K562 (cell line): Measurements from ENCODE around the gene PTGES3L. TPM values are rescaled to one million over a fixed set of nuclear protein-coding genes. Genes with fewer than 3 reads are reported as not detected.
A peak's percentile ranks its signal among the peaks of the same experiment; 100 is the strongest.

Experiments
- ARNT ChIP-seq, 2 experiments: fragments of 450-650 bp; IDR thresholded peaks; 2 replicates each; pipeline ENCODE4 v1.6.1; 2016; ENCODE audit warnings: mild to moderate bottlenecking in 1 of 2
- CSDE1 ChIP-seq, 2 experiments: fragments of 450-650 bp; IDR thresholded peaks; 2 replicates each; pipeline ENCODE4 v1.6.1; 2016; ENCODE audit warnings: mild to moderate bottlenecking in 1 of 2
- CTBP1 ChIP-seq: fragments of 450-650 bp; IDR thresholded peaks from 2 replicates; pipeline ENCODE4 v1.6.1; 2016; ENCODE audit warnings: borderline replicate concordance
- E2F3 ChIP-seq: fragments of 250-450 bp; sonication (Bioruptor Pico); IDR thresholded peaks from 2 replicates; pipeline ENCODE4 v1.4.0; 2020; ENCODE audit warnings: mild to moderate bottlenecking
- HSF4 ChIP-seq: fragments of 250-450 bp; sonication (Bioruptor Pico); IDR thresholded peaks from 2 replicates; pipeline ENCODE4 v2.1.2; 2022; ENCODE audit warnings: mild to moderate bottlenecking, moderate library complexity, borderline replicate concordance
- KLF16 ChIP-seq: IDR thresholded peaks from 2 replicates; pipeline ENCODE4 v1.6.1; 2016; ENCODE audit warnings: antibody characterized with exemption
- MXI1 ChIP-seq: IDR thresholded peaks from 2 replicates; pipeline ENCODE4 v1.6.1; 2011; ENCODE audit warnings: low read depth, mild to moderate bottlenecking, improper control_type of control experiment, low read length
- NCOA1 ChIP-seq: fragments of 450-650 bp; IDR thresholded peaks from 2 replicates; pipeline ENCODE4 v1.6.1; 2016; ENCODE audit warnings: low read depth
- RAD21 ChIP-seq, 2 experiments: fragments of 250-450 bp in 1 of 2; fragments of 450-650 bp in 1 of 2; sonication (Bioruptor Pico) in 1 of 2; formaldehyde crosslinking in 1 of 2; IDR thresholded peaks in 1 of 2; conservative IDR thresholded peaks in 1 of 2; 2 replicates each; pipeline versions ENCODE4 v1.4.0 to v1.8.0; 2020 to 2022; ENCODE audit warnings: mild to moderate bottlenecking in 2 of 2, moderate library complexity in 1 of 2
- RBFOX2 ChIP-seq: fragments of 200-400 bp; formaldehyde crosslinking; IDR thresholded peaks from 2 replicates; pipeline ENCODE4 v1.6.1; 2017; ENCODE audit warnings: low read depth, mild to moderate bottlenecking, low read length, moderate library complexity
- RCOR1 ChIP-seq, 2 experiments: IDR thresholded peaks; 2 replicates each; pipeline ENCODE4 v1.6.1; 2012; ENCODE audit warnings: low read depth in 2 of 2, low read length in 2 of 2, borderline replicate concordance in 1 of 2, improper control_type of control experiment in 1 of 2
- SMARCA5 ChIP-seq: fragments of 450-650 bp; IDR thresholded peaks from 2 replicates; pipeline ENCODE4 v1.6.1; 2016
- STAG1 ChIP-seq: sonication (generic); formaldehyde crosslinking; IDR thresholded peaks from 2 replicates; pipeline ENCODE4 v1.5.0; 2020; ENCODE audit warnings: missing genetic modification reagents, borderline replicate concordance
- TBP ChIP-seq: optimal IDR thresholded peaks from 2 replicates; pipeline ENCODE3; 2011; ENCODE audit warnings: low read depth, low read length, improper control_type of control experiment
- ZNF274 ChIP-seq: IDR thresholded peaks from 2 replicates; pipeline ENCODE4 v1.6.1; 2011; ENCODE audit warnings: low read depth, mild to moderate bottlenecking, low read length, moderate library complexity, borderline replicate concordance
- ZNF354B ChIP-seq: fragments of 250-450 bp; sonication (Bioruptor Pico); IDR thresholded peaks from 2 replicates; pipeline ENCODE4 v1.4.0; 2020
- ZNF445 ChIP-seq: fragments of 250-450 bp; sonication (Bioruptor Pico); IDR thresholded peaks from 2 replicates; pipeline ENCODE4 v1.4.0; 2020; ENCODE audit warnings: low read depth, mild to moderate bottlenecking, moderate library complexity
- polyA plus RNA-seq, 8 experiments: library from polyadenylated mRNA; depleted of rRNA in 4 of 8; stranded (reverse) in 5 of 8; unstranded in 3 of 8; fragments of >200 nt; fragmentation: Nextera tagmentation in 2 of 8; fragmentation: Illumina TruSeq in 1 of 8; extraction: Ambion mirVana in 2 of 8; extraction: Trizol in 1 of 8; gene quantifications; 2 replicates each; pipeline versions ENCODE4 v1.2.1 to v1.2.3, GENCODE V29; 2011 to 2014; ENCODE audit warnings: inconsistent platforms in 1 of 8, missing spikeins in 1 of 8
- total RNA-seq, 7 experiments: library from RNA; depleted of rRNA in 6 of 7; stranded (reverse); fragments of >200 nt in 6 of 7; fragmentation: Illumina TruSeq in 2 of 7; extraction: Trizol in 2 of 7; gene quantifications; 2 replicates each; pipeline versions ENCODE4 v1.2.1 to v1.2.3, GENCODE V29; 2011 to 2021; ENCODE audit warnings: low replicate concordance in 1 of 7
- TF ChIP-seq, protein P1 (sequence below): fragments of 450-650 bp; formaldehyde crosslinking; IDR thresholded peaks from 2 replicates; pipeline ENCODE4 v1.4.0; 2020; ENCODE audit warnings: mild to moderate bottlenecking, moderate library complexity
- TF ChIP-seq, protein P2 (sequence below), 2 experiments: fragments of 450-650 bp in 1 of 2; IDR thresholded peaks; 2 replicates each; pipeline ENCODE4 v1.6.1; 2011 to 2017; ENCODE audit warnings: low read depth in 2 of 2, antibody characterized with exemption in 1 of 2, borderline replicate concordance in 1 of 2, low read length in 1 of 2, mild to moderate bottlenecking in 1 of 2, mixed read lengths in 1 of 2; ENCODE audit not compliant: control insufficient read depth in 1 of 2
- TF ChIP-seq, protein P3 (sequence below), 2 experiments: fragments of 450-650 bp; conservative IDR thresholded peaks; 2 replicates each; pipeline ENCODE4 v1.6.1; 2017; ENCODE audit warnings: mild to moderate bottlenecking in 2 of 2, moderate library complexity in 2 of 2
- TF ChIP-seq, protein P4 (sequence below): fragments of 450-650 bp; IDR thresholded peaks from 2 replicates; pipeline ENCODE4 v1.6.1; 2016; ENCODE audit warnings: low read depth, mild to moderate bottlenecking, moderate library complexity

PTGES3L gene
- total and polyA plus RNA-seq, 9 of the 15 experiments (the other 6 are each of a cell fraction or from before 2014, with no cell fraction given), result 6.0 to 16.0 (median 9.6) TPM

DNA sequence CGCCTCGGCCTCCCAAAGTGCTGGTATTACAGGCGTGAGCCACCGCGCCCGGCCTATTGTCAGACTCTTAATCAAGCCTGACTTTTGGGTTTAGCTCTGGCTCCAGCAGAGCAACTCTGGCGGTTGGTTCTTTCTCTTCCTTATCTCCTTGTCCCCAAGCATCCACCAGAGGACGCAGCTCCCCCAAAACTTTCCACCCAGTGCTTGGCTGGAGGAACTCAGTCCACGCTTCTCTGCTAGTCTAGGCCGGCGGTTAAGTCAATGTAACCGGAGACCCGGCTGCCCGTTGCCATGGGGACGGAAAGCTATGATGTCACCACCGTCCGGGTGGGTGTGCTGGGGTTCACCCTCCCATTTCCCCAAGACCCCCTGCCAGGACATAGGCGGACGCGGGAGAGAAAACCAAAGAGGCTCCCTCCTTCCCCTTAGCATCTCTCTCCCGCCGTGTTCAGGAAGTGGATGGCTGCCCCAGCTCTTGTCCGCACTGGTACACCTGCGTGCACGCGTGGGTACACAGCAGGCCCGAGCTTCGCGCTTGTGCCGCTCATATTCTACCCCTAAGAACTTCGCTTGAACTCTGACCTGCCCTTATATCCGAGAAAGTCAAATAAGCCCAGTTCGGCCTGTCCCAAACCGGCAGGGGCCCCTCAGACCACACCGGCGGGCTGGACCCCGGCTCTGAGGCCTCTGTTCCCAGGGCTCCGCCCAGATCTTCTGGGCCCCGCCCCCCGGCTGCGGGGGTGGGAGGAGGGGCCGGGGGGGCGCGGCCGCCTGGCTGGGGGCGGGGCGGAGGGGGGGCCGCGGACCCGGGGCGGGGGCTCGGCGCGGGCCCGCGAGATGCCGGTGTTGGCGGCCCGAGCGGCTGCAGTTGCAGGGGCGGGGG is 44.8 kb upstream of the PTGES3L start, which contains the start of gene RND2 (continued):
- TF ChIP-seq, protein P1, sequence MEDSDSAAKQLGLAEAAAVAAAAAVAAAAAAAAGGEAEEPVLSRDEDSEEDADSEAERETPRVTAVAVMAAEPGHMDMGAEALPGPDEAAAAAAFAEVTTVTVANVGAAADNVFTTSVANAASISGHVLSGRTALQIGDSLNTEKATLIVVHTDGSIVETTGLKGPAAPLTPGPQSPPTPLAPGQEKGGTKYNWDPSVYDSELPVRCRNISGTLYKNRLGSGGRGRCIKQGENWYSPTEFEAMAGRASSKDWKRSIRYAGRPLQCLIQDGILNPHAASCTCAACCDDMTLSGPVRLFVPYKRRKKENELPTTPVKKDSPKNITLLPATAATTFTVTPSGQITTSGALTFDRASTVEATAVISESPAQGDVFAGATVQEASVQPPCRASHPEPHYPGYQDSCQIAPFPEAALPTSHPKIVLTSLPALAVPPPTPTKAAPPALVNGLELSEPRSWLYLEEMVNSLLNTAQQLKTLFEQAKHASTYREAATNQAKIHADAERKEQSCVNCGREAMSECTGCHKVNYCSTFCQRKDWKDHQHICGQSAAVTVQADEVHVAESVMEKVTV (CRISPR knock-in tag), result peak; percentile 54; the same call in 1 of the 2 replicates
- TF ChIP-seq E2F3 (no peak), ZNF274 (no peak), ZNF445 (CRISPR knock-in tag) (no peak), HSF4 (CRISPR knock-in tag) (no peak), CTBP1 (peak; percentile 79), RAD21 (CRISPR knock-in tag; conservative IDR thresholded peaks at IDR 0.05 in 1 of 2, IDR thresholded peaks at IDR 0.05 in 1 of 2) (peak; percentile 75 to 87), KLF16 (peak; percentile 74), MXI1 (peak; percentile 94), NCOA1 (no peak; the same call in 1 of the 2 replicates), STAG1 (CRISPR knock-in tag) (0 out of 2 replicates have a peak, but pooled peaks have one; percentile 6), ARNT (IDR thresholded peaks at IDR 0.05) (peak in 1 of 2 experiments; percentile 74; a peak in 1 of 4 replicates), SMARCA5 (peak; percentile 19), RBFOX2 (peak; percentile 66), ZNF354B (CRISPR knock-in tag) (no peak), TBP (peak; percentile 88), CSDE1 (IDR thresholded peaks at IDR 0.05) (peak in 1 of 2 experiments; percentile 92; a peak in 2 of 4 replicates), RCOR1 (IDR thresholded peaks at IDR 0.05; ENCODE audit: borderline replicate concordance in 1 of 2, low read depth in 2 of 2, low read length in 2 of 2) (peak; percentile 15 to 51; a peak in 1 of 4 replicates)
- TF ChIP-seq, protein P2, sequence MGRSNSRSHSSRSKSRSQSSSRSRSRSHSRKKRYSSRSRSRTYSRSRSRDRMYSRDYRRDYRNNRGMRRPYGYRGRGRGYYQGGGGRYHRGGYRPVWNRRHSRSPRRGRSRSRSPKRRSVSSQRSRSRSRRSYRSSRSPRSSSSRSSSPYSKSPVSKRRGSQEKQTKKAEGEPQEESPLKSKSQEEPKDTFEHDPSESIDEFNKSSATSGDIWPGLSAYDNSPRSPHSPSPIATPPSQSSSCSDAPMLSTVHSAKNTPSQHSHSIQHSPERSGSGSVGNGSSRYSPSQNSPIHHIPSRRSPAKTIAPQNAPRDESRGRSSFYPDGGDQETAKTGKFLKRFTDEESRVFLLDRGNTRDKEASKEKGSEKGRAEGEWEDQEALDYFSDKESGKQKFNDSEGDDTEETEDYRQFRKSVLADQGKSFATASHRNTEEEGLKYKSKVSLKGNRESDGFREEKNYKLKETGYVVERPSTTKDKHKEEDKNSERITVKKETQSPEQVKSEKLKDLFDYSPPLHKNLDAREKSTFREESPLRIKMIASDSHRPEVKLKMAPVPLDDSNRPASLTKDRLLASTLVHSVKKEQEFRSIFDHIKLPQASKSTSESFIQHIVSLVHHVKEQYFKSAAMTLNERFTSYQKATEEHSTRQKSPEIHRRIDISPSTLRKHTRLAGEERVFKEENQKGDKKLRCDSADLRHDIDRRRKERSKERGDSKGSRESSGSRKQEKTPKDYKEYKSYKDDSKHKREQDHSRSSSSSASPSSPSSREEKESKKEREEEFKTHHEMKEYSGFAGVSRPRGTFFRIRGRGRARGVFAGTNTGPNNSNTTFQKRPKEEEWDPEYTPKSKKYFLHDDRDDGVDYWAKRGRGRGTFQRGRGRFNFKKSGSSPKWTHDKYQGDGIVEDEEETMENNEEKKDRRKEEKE (IDR thresholded peaks at IDR 0.05; ENCODE audit: borderline replicate concordance in 1 of 2, control insufficient read depth in 1 of 2, low read depth in 2 of 2, low read length in 1 of 2), result no peak
- TF ChIP-seq, protein P3, sequence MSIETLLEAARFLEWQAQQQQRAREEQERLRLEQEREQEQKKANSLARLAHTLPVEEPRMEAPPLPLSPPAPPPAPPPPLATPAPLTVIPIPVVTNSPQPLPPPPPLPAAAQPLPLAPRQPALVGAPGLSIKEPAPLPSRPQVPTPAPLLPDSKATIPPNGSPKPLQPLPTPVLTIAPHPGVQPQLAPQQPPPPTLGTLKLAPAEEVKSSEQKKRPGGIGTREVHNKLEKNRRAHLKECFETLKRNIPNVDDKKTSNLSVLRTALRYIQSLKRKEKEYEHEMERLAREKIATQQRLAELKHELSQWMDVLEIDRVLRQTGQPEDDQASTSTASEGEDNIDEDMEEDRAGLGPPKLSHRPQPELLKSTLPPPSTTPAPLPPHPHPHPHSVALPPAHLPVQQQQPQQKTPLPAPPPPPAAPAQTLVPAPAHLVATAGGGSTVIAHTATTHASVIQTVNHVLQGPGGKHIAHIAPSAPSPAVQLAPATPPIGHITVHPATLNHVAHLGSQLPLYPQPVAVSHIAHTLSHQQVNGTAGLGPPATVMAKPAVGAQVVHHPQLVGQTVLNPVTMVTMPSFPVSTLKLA (conservative IDR thresholded peaks at IDR 0.05), result peak; percentile 87 to 94
- TF ChIP-seq, protein P4, sequence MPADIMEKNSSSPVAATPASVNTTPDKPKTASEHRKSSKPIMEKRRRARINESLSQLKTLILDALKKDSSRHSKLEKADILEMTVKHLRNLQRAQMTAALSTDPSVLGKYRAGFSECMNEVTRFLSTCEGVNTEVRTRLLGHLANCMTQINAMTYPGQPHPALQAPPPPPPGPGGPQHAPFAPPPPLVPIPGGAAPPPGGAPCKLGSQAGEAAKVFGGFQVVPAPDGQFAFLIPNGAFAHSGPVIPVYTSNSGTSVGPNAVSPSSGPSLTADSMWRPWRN, result no peak
